ENCODE data around the gene SMIM1. TPM values are rescaled to one million over a fixed set of nuclear protein-coding genes. Genes with fewer than 3 reads are reported as not detected.
"Not testable (repeated sequence)": the region's sequence is repeated elsewhere in the genome, so short reads cannot be mapped to it uniquely, and the experiment has no call there.

Gene SMIM1
- total and polyA plus RNA-seq, 5 donors from 2014 or later, result 0.62 to 1.2 (median 0.81) TPM

DNA sequence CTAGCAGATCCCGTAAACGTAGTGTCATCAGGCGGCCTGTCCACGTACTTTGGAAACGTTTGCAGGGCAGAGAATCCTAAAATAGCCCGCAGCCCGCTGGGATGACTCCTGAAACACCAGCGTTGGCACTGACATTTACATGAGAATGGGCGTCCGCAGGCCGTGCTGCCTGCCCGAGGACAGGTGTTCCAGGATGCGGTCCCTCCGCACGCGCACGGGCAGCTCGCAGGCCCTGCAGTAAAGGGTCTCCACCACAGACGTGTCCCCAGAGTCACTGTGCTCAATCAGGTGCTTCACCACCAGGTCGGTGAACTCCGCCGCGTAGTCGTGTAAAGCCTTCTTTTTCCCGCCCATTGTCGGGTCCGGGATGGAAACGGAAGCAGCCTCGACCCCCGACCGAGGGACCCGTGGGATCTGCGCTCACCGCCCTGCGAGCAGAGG is 26.1 kb upstream of the SMIM1 start:
- Mint-ChIP-seq H3K27ac (peak overlapping the region; percentile 71 to 89 (median 82)), H3K4me3 (peak overlapping the region; percentile 80 to 89 (median 84)), H3K9me3 (no peaks in the 10 kb centered on the region), H3K27me3 (peaks cover 8% of the 10 kb centered on the region), H3K4me1 (peaks cover 5 to 43% (median 17%) of the 10 kb centered on the region in 4 donors), H3K36me3 (peaks cover 15% of the 10 kb centered on the region)
- no peak overlapping the region for H3K4me3 ChIP-seq (ENCODE audit: low read depth, low read length)
- H3K4me1 ChIP-seq (ENCODE audit: control insufficient read depth, insufficient read depth, low read length, poor library complexity, severe bottlenecking), result peaks cover 18% of the 10 kb centered on the region
- peaks cover 9% of the 10 kb centered on the region for H3K36me3 ChIP-seq (ENCODE audit: control insufficient read depth, insufficient read depth, low read length)
- ATAC-seq (ENCODE audit: low read depth in 2 of 2), result no peak
- H3K9me3 ChIP-seq (ENCODE audit: control insufficient read depth in 2 of 2, low read length in 2 of 2), result no peaks in the 10 kb centered on the region
- no peaks in the 10 kb centered on the region for H3K27me3 ChIP-seq (ENCODE audit: control insufficient read depth, insufficient read depth, low read length)
- peak overlapping the region; percentile 60 for H3K27ac ChIP-seq (ENCODE audit: insufficient read depth, low read length, poor library complexity, severe bottlenecking)
- peak in 1 of 3 donors; percentile 4 for DNase-seq

DNA sequence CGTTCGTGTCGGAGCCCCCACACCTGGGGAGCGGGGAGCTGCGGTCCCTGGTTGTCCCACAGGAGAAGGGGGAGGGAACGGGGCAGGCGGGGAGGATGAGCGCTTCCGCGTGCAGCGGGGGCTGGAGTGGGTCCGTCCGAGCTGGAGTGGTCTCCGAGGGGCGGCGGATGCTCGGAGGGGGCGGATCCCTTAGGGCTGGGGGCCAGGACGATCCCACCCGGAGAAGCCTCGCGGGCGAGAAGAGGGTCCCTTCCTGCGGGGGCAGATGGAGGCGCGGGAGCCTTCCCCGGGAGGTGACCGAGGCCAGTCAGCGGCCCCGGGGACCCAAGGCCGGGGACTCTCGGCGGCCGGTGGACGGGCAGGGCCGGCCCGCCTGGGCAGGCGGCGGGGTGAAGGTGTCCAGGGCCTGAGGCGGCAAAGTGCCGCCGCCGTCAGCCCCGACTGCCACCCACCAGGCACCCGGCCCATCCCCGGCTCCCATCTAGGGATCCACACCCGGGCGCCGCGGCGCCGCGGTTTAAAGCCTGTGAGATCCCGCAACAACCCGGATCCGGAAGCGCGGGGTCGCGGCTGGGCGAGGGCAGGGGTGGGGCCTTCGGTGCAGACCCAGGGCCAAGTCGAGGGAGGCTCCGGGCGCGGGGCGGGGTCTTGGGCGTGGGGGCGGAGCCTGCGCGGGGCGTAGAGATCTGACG is 25.6 kb upstream of the SMIM1 start:
- Histone ChIP-seq H3K4me3 (ENCODE audit: low read depth, low read length) (peak overlapping the region; percentile 67), H3K36me3 (ENCODE audit: control insufficient read depth, insufficient read depth, low read length) (peaks cover 9% of the 10 kb centered on the region), H3K27ac (ENCODE audit: insufficient read depth, low read length, poor library complexity, severe bottlenecking) (peak overlapping the region; percentile 60), H3K4me1 (ENCODE audit: control insufficient read depth, insufficient read depth, low read length, poor library complexity, severe bottlenecking) (peaks cover 18% of the 10 kb centered on the region), H3K9me3 (ENCODE audit: control insufficient read depth in 2 of 2, low read length in 2 of 2) (no peaks in the 10 kb centered on the region), H3K27me3 (ENCODE audit: control insufficient read depth, insufficient read depth, low read length) (no peaks in the 10 kb centered on the region)
- Mint-ChIP-seq H3K4me3 (peak overlapping the region; percentile 80 to 89 (median 84)), H3K36me3 (peaks cover 12% of the 10 kb centered on the region), H3K4me1 (peaks cover 5 to 43% (median 17%) of the 10 kb centered on the region in 4 donors), H3K9me3 (no peaks in the 10 kb centered on the region), H3K27me3 (peaks cover 10% of the 10 kb centered on the region), H3K27ac (peak overlapping the region in 1 of 3 donors; percentile 89)
- DNase-seq (peak; percentile 76 to 90 (median 80)), ATAC-seq (ENCODE audit: low read depth in 2 of 2) (peak; percentile 91 to 96)

DNA sequence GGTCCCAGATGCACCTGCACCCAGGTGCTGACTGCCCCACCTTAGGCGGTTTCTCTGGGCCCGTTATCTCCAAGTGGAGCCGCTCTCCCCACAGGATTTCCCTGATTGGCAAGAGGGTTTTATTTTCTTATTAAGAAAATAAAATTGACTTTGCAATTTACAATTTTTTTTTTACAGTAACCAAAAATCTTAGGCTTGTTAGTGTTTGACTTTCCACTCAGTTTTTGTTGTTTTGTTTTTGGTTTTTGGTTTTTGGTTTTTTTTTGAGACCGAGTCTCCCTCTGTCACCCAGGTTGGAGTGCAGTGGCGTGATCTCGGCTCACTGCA is 25.1 kb upstream of the SMIM1 start:
- DNase-seq (no peak), ATAC-seq (ENCODE audit: low read depth in 2 of 2) (no peak)
- Mint-ChIP-seq H3K36me3 (peaks cover 9% of the 10 kb centered on the region), H3K27ac (peak overlapping the region; percentile 56 to 84 (median 69)), H3K9me3 (no peaks in the 10 kb centered on the region), H3K4me1 (peaks cover 5 to 43% (median 17%) of the 10 kb centered on the region in 4 donors), H3K4me3 (peak overlapping the region; percentile 52 to 86 (median 80)), H3K27me3 (peaks cover 13% of the 10 kb centered on the region)
- peak overlapping the region; percentile 67 for H3K4me3 ChIP-seq (ENCODE audit: low read depth, low read length)
- H3K27ac ChIP-seq (ENCODE audit: insufficient read depth, low read length, poor library complexity, severe bottlenecking), result no peak overlapping the region
- H3K9me3 ChIP-seq (ENCODE audit: control insufficient read depth in 2 of 2, low read length in 2 of 2), result no peaks in the 10 kb centered on the region
- peaks cover 18% of the 10 kb centered on the region for H3K4me1 ChIP-seq (ENCODE audit: control insufficient read depth, insufficient read depth, low read length, poor library complexity, severe bottlenecking)
- peaks cover 5% of the 10 kb centered on the region for H3K36me3 ChIP-seq (ENCODE audit: control insufficient read depth, insufficient read depth, low read length)
- no peaks in the 10 kb centered on the region for H3K27me3 ChIP-seq (ENCODE audit: control insufficient read depth, insufficient read depth, low read length)

DNA sequence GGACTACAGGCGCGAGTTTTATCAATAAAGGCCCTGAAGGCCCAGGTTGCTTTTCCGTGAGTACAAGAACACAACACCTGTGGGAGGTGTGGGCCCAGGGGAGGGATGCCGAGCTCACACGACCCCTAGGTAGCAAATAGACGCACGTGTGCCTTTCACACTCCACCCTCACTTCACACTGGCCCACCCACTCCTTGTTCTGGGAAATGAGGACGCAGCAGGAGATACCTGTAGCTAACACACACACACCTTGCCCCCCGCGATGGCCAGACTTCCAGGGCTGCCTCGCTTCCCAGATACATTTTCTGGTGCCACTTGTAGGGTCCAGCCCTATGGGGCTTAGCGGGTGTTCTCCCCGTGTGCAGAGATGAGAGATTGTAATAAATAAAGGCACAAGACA is 24.6 kb upstream of the SMIM1 start:
- Histone ChIP-seq H3K4me3 (ENCODE audit: low read depth, low read length) (peak overlapping the region; percentile 67), H3K27me3 (ENCODE audit: control insufficient read depth, insufficient read depth, low read length) (no peaks in the 10 kb centered on the region), H3K4me1 (ENCODE audit: control insufficient read depth, insufficient read depth, low read length, poor library complexity, severe bottlenecking) (peaks cover 18% of the 10 kb centered on the region), H3K27ac (ENCODE audit: insufficient read depth, low read length, poor library complexity, severe bottlenecking) (no peak overlapping the region), H3K9me3 (ENCODE audit: control insufficient read depth in 2 of 2, low read length in 2 of 2) (no peaks in the 10 kb centered on the region), H3K36me3 (ENCODE audit: control insufficient read depth, insufficient read depth, low read length) (peaks cover under 1% of the 10 kb centered on the region)
- no peak for DNase-seq
- H3K27ac Mint-ChIP-seq, result peak overlapping the region; percentile 56 to 84 (median 69)
- peak overlapping the region; percentile 66 to 86 (median 80) for H3K4me3 Mint-ChIP-seq
- no peaks in the 10 kb centered on the region for H3K9me3 Mint-ChIP-seq
- no peak for ATAC-seq (ENCODE audit: low read depth in 2 of 2)
- peaks cover 13% of the 10 kb centered on the region for H3K27me3 Mint-ChIP-seq
- peaks cover 6% of the 10 kb centered on the region for H3K36me3 Mint-ChIP-seq
- H3K4me1 Mint-ChIP-seq, result peaks cover 5 to 43% (median 17%) of the 10 kb centered on the region in 4 donors

DNA sequence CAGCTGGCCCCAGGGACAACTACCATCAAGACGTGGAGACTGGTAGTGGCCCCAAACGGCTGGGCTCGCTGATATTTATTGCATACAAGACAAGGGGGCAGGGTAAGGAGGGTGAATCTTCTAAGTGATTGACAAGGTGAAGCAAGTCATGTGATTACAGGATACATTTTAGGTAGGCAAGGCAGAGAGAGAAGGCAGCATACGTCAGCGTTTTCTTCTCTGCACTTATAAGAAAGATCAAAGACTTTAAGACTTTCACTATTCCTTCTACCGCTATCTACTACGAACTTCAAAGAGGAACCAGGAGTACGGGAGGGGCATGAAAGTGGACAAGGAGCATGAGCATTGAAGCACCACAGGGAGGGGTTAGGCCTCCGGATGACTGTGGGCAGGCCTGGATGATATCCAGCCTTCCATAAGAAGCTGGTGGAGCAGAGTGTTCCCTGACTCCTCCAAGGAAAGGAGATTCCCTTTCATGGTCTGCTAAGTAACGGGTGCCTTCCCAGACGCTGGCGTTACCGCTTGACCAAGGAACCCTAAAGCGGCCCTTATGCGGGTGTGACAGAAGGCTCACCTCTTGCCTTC is 24.1 kb upstream of the SMIM1 start:
- H3K9me3 Mint-ChIP-seq; H3K36me3 ChIP-seq (ENCODE audit: control insufficient read depth, insufficient read depth, low read length); DNase-seq; ATAC-seq (ENCODE audit: low read depth in 2 of 2); H3K27me3 ChIP-seq (ENCODE audit: control insufficient read depth, insufficient read depth, low read length); H3K4me3 ChIP-seq (ENCODE audit: low read depth, low read length); H3K36me3 Mint-ChIP-seq; H3K27ac ChIP-seq (ENCODE audit: insufficient read depth, low read length, poor library complexity, severe bottlenecking); H3K9me3 ChIP-seq (ENCODE audit: control insufficient read depth in 2 of 2, low read length in 2 of 2): not testable (repeated sequence)
- H3K4me1 ChIP-seq (ENCODE audit: control insufficient read depth, insufficient read depth, low read length, poor library complexity, severe bottlenecking), result peaks cover 18% of the 10 kb centered on the region
- Mint-ChIP-seq H3K27me3 (peaks cover 13% of the 10 kb centered on the region), H3K4me1 (peaks cover 5 to 39% (median 17%) of the 10 kb centered on the region in 4 donors), H3K4me3 (peak overlapping the region; percentile 66 to 86 (median 80)), H3K27ac (peak overlapping the region in 1 of 3 donors; percentile 84)

DNA sequence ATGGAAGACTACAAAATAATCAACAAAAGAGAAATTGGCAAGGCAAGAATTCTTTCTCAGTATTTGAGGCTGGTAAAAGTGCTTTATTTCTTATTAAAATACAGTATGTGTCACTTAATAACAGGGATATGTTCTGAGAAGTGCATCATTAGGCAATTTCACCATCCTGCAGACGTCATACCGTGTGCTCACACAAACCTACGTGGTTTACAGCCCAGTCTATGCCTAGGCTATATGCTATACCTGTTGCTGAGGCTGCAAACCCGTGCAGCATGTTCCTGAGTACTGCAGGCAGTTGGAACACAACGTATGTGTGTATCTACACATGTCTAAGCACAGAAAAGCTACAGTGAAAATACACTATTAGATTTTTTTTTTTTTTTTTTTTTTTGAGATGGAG is 23.0 kb upstream of the SMIM1 start:
- Histone ChIP-seq H3K4me3 (ENCODE audit: low read depth, low read length) (no peak overlapping the region), H3K4me1 (ENCODE audit: control insufficient read depth, insufficient read depth, low read length, poor library complexity, severe bottlenecking) (peaks cover 18% of the 10 kb centered on the region), H3K27me3 (ENCODE audit: control insufficient read depth, insufficient read depth, low read length) (no peaks in the 10 kb centered on the region), H3K36me3 (ENCODE audit: control insufficient read depth, insufficient read depth, low read length) (no peaks in the 10 kb centered on the region), H3K27ac (ENCODE audit: insufficient read depth, low read length, poor library complexity, severe bottlenecking) (no peak overlapping the region), H3K9me3 (ENCODE audit: control insufficient read depth in 2 of 2, low read length in 2 of 2) (no peaks in the 10 kb centered on the region)
- Mint-ChIP-seq H3K4me1 (peaks cover 5 to 33% (median 17%) of the 10 kb centered on the region in 4 donors), H3K4me3 (no peak overlapping the region), H3K27ac (no peak overlapping the region), H3K36me3 (no peaks in the 10 kb centered on the region), H3K27me3 (peaks cover 13% of the 10 kb centered on the region), H3K9me3 (no peaks in the 10 kb centered on the region)
- no peak for DNase-seq
- ATAC-seq (ENCODE audit: low read depth in 2 of 2), result no peak

DNA sequence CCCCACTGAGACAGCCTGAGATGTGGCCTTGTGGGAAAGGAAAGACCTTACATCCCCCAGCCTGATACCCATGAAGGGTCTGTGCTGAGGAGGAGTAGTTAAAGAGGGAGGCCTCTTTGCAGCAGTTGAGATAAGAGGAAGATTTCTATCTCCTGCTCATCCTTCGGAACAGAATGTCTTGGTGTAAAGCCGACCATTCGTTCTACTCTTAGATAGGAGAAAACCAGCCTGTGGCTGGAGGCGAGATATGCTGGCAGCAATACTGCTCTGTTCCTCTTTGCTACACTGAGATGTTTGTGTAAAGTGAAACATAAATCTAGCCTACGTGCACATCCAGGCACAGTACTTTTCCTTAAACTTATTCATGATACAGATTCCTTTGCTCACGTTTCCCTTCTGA is 21.8 kb upstream of the SMIM1 start:
- ATAC-seq (ENCODE audit: low read depth in 2 of 2) (no peak), DNase-seq (no peak)
- Mint-ChIP-seq H3K9me3 (no peaks in the 10 kb centered on the region), H3K4me3 (peak overlapping the region in 1 of 4 donors; percentile 43), H3K36me3 (no peaks in the 10 kb centered on the region), H3K27me3 (peaks cover 13% of the 10 kb centered on the region), H3K27ac (no peak overlapping the region), H3K4me1 (peaks cover 3 to 21% (median 10%) of the 10 kb centered on the region in 4 donors)
- Histone ChIP-seq H3K36me3 (ENCODE audit: control insufficient read depth, insufficient read depth, low read length) (no peaks in the 10 kb centered on the region), H3K27me3 (ENCODE audit: control insufficient read depth, insufficient read depth, low read length) (no peaks in the 10 kb centered on the region), H3K9me3 (ENCODE audit: control insufficient read depth in 2 of 2, low read length in 2 of 2) (no peaks in the 10 kb centered on the region), H3K4me3 (ENCODE audit: low read depth, low read length) (no peak overlapping the region), H3K4me1 (ENCODE audit: control insufficient read depth, insufficient read depth, low read length, poor library complexity, severe bottlenecking) (peaks cover 18% of the 10 kb centered on the region), H3K27ac (ENCODE audit: insufficient read depth, low read length, poor library complexity, severe bottlenecking) (no peak overlapping the region)

All from CD4-positive, CD25-positive, alpha-beta regulatory T cell (primary cell).